Measurements from ENCODE around the gene PAEP.

PAEP gene

GRCh38 chr9:135604437-135605237 lies 43.1 kb downstream of the PAEP start:
- Histone ChIP-seq H3K36me3 (ENCODE audit: control insufficient read depth, insufficient read depth, low read length) (no peaks in the 10 kb centered on the region), H3K9ac (ENCODE audit: low read length) (no peak overlapping the region), H3K27ac (ENCODE audit: low read depth, low read length) (no peak overlapping the region), H3K27me3 (ENCODE audit: control insufficient read depth, insufficient read depth, low read length) (no peaks in the 10 kb centered on the region), H3K4me1 (ENCODE audit: control insufficient read depth, insufficient read depth, low read length) (no peaks in the 10 kb centered on the region), H3K9me3 (ENCODE audit: control insufficient read depth, insufficient read depth, low read depth, low read length) (peaks cover under 1% of the 10 kb centered on the region; the same call in 1 of the 2 replicates), H3K4me3 (ENCODE audit: low read depth, low read length) (no peak overlapping the region)

GRCh38 chr9:135605238-135605781 lies 43.8 kb downstream of the PAEP start:
- no peaks in the 10 kb centered on the region for H3K27me3 ChIP-seq (ENCODE audit: control insufficient read depth, insufficient read depth, low read length)
- peaks cover 7% of the 10 kb centered on the region; the same call in 1 of the 2 replicates for H3K9me3 ChIP-seq (ENCODE audit: control insufficient read depth, insufficient read depth, low read depth, low read length)
- H3K4me3 ChIP-seq (ENCODE audit: low read depth, low read length), result no peak overlapping the region
- H3K36me3 ChIP-seq (ENCODE audit: control insufficient read depth, insufficient read depth, low read length), result no peaks in the 10 kb centered on the region
- H3K4me1 ChIP-seq (ENCODE audit: control insufficient read depth, insufficient read depth, low read length), result no peaks in the 10 kb centered on the region
- no peak overlapping the region for H3K27ac ChIP-seq (ENCODE audit: low read depth, low read length)
- H3K9ac ChIP-seq (ENCODE audit: low read length), result no peak overlapping the region

GRCh38 chr9:135606885-135607259 lies 45.3 kb downstream of the PAEP start:
- Histone ChIP-seq H3K27me3 (ENCODE audit: control insufficient read depth, insufficient read depth, low read length) (no peaks in the 10 kb centered on the region), H3K9me3 (ENCODE audit: control insufficient read depth, insufficient read depth, low read depth, low read length) (peaks cover 16% of the 10 kb centered on the region), H3K4me3 (ENCODE audit: low read depth, low read length) (no peak overlapping the region), H3K36me3 (ENCODE audit: control insufficient read depth, insufficient read depth, low read length) (no peaks in the 10 kb centered on the region), H3K9ac (ENCODE audit: low read length) (no peak overlapping the region), H3K27ac (ENCODE audit: low read depth, low read length) (no peak overlapping the region), H3K4me1 (ENCODE audit: control insufficient read depth, insufficient read depth, low read length) (no peaks in the 10 kb centered on the region)

GRCh38 chr9:135607401-135608293 lies 46.1 kb downstream of the PAEP start:
- H3K9ac ChIP-seq (ENCODE audit: low read length), result no peak overlapping the region
- peaks cover 16% of the 10 kb centered on the region for H3K9me3 ChIP-seq (ENCODE audit: control insufficient read depth, insufficient read depth, low read depth, low read length)
- no peaks in the 10 kb centered on the region for H3K36me3 ChIP-seq (ENCODE audit: control insufficient read depth, insufficient read depth, low read length)
- no peak overlapping the region for H3K27ac ChIP-seq (ENCODE audit: low read depth, low read length)
- H3K4me1 ChIP-seq (ENCODE audit: control insufficient read depth, insufficient read depth, low read length), result no peaks in the 10 kb centered on the region
- H3K4me3 ChIP-seq (ENCODE audit: low read depth, low read length), result no peak overlapping the region
- H3K27me3 ChIP-seq (ENCODE audit: control insufficient read depth, insufficient read depth, low read length), result no peaks in the 10 kb centered on the region

GRCh38 chr9:135608294-135608998 lies 46.9 kb downstream of the PAEP start:
- Histone ChIP-seq H3K4me1 (ENCODE audit: control insufficient read depth, insufficient read depth, low read length) (no peaks in the 10 kb centered on the region), H3K9me3 (ENCODE audit: control insufficient read depth, insufficient read depth, low read depth, low read length) (peaks cover 16% of the 10 kb centered on the region), H3K4me3 (ENCODE audit: low read depth, low read length) (no peak overlapping the region), H3K27me3 (ENCODE audit: control insufficient read depth, insufficient read depth, low read length) (no peaks in the 10 kb centered on the region), H3K9ac (ENCODE audit: low read length) (no peak overlapping the region), H3K27ac (ENCODE audit: low read depth, low read length) (no peak overlapping the region), H3K36me3 (ENCODE audit: control insufficient read depth, insufficient read depth, low read length) (no peaks in the 10 kb centered on the region)

- H3K9me3 ChIP-seq (ENCODE audit: control insufficient read depth, insufficient read depth, low read depth, low read length), result peaks cover 16% of the 10 kb centered on the region
- H3K4me3 ChIP-seq (ENCODE audit: low read depth, low read length), result no peak overlapping the region
- no peaks in the 10 kb centered on the region for H3K36me3 ChIP-seq (ENCODE audit: control insufficient read depth, insufficient read depth, low read length)
- no peak overlapping the region for H3K27ac ChIP-seq (ENCODE audit: low read depth, low read length)
- no peak overlapping the region for H3K9ac ChIP-seq (ENCODE audit: low read length)
- no peaks in the 10 kb centered on the region for H3K27me3 ChIP-seq (ENCODE audit: control insufficient read depth, insufficient read depth, low read length)
- no peaks in the 10 kb centered on the region for H3K4me1 ChIP-seq (ENCODE audit: control insufficient read depth, insufficient read depth, low read length)
Observed at GRCh38 chr9:135608999-135609317, 47.4 kb downstream of the PAEP start.

- H3K4me1 ChIP-seq (ENCODE audit: control insufficient read depth, insufficient read depth, low read length), result no peaks in the 10 kb centered on the region
- H3K4me3 ChIP-seq (ENCODE audit: low read depth, low read length), result no peak overlapping the region
- H3K9me3 ChIP-seq (ENCODE audit: control insufficient read depth, insufficient read depth, low read depth, low read length), result peaks cover 16% of the 10 kb centered on the region
- H3K36me3 ChIP-seq (ENCODE audit: control insufficient read depth, insufficient read depth, low read length), result no peaks in the 10 kb centered on the region
- no peaks in the 10 kb centered on the region for H3K27me3 ChIP-seq (ENCODE audit: control insufficient read depth, insufficient read depth, low read length)
- H3K9ac ChIP-seq (ENCODE audit: low read length), result no peak overlapping the region
- no peak overlapping the region for H3K27ac ChIP-seq (ENCODE audit: low read depth, low read length)
Observed at GRCh38 chr9:135609366-135609955, 47.9 kb downstream of the PAEP start.

- peaks cover 16% of the 10 kb centered on the region for H3K9me3 ChIP-seq (ENCODE audit: control insufficient read depth, insufficient read depth, low read depth, low read length)
- H3K27ac ChIP-seq (ENCODE audit: low read depth, low read length), result no peak overlapping the region
- H3K4me3 ChIP-seq (ENCODE audit: low read depth, low read length), result no peak overlapping the region
- H3K9ac ChIP-seq (ENCODE audit: low read length), result no peak overlapping the region
- no peaks in the 10 kb centered on the region for H3K4me1 ChIP-seq (ENCODE audit: control insufficient read depth, insufficient read depth, low read length)
- no peaks in the 10 kb centered on the region for H3K36me3 ChIP-seq (ENCODE audit: control insufficient read depth, insufficient read depth, low read length)
- no peaks in the 10 kb centered on the region for H3K27me3 ChIP-seq (ENCODE audit: control insufficient read depth, insufficient read depth, low read length)
Observed at GRCh38 chr9:135610290-135611141, 49.0 kb downstream of the PAEP start.

GRCh38 chr9:135611142-135611874 lies 49.8 kb downstream of the PAEP start:
- Histone ChIP-seq H3K4me3 (ENCODE audit: low read depth, low read length) (no peak overlapping the region), H3K27me3 (ENCODE audit: control insufficient read depth, insufficient read depth, low read length) (no peaks in the 10 kb centered on the region), H3K36me3 (ENCODE audit: control insufficient read depth, insufficient read depth, low read length) (no peaks in the 10 kb centered on the region), H3K4me1 (ENCODE audit: control insufficient read depth, insufficient read depth, low read length) (no peaks in the 10 kb centered on the region), H3K27ac (ENCODE audit: low read depth, low read length) (no peak overlapping the region), H3K9me3 (ENCODE audit: control insufficient read depth, insufficient read depth, low read depth, low read length) (peaks cover 16% of the 10 kb centered on the region), H3K9ac (ENCODE audit: low read length) (no peak overlapping the region)

Measured in HUES6 (cell line).